GM12878 (cell line): ENCODE measurements around the gene SUSD1. TPM values are rescaled to one million over a fixed set of nuclear protein-coding genes. Genes with fewer than 3 reads are reported as not detected.
A peak's percentile ranks its signal among the peaks of the same experiment; 100 is the strongest.

Source experiments
- BACH1 ChIP-seq: fragments of 450-650 bp; IDR thresholded peaks from 2 replicates; pipeline ENCODE4 v1.6.1; 2017; ENCODE audit warnings: mild to moderate bottlenecking, borderline replicate concordance
- CHD4 ChIP-seq: fragments of 200-600 bp; sonication (generic); IDR thresholded peaks from 2 replicates; pipeline ENCODE4 v1.6.1; 2016; ENCODE audit warnings: mild to moderate bottlenecking
- CREB1 ChIP-seq: IDR thresholded peaks from 2 replicates; pipeline ENCODE4 v1.6.1; 2012; ENCODE audit warnings: low read depth, mild to moderate bottlenecking, inconsistent platforms
- FOS ChIP-seq: IDR thresholded peaks from 3 replicates; pipeline ENCODE4 v1.6.1; 2011; ENCODE audit warnings: borderline replicate concordance; ENCODE audit not compliant: insufficient read length; ENCODE audit errors: extremely low read depth
- HCFC1 ChIP-seq: fragments of 150-350 bp; IDR thresholded peaks from 2 replicates; pipeline ENCODE4 v1.6.1; 2014; ENCODE audit warnings: low read length
- HDAC6 ChIP-seq: fragments of 200-600 bp; sonication (generic); IDR thresholded peaks from one replicate; pipeline ENCODE4 v1.8.0; 2017; ENCODE audit warnings: antibody characterized with exemption; ENCODE audit not compliant: unreplicated experiment
- IKZF2 ChIP-seq, 2 experiments: fragments of 450-650 bp; IDR thresholded peaks; 2 replicates each; pipeline ENCODE4 v1.6.1; 2017; ENCODE audit warnings: mild to moderate bottlenecking in 2 of 2, moderate library complexity in 2 of 2
- IRF4 ChIP-seq: IDR thresholded peaks from 2 replicates; pipeline ENCODE4 v1.6.1; 2011; ENCODE audit warnings: low read depth, low read length
- JUNB ChIP-seq: IDR thresholded peaks from 2 replicates; pipeline ENCODE4 v1.6.1; 2016; ENCODE audit warnings: antibody characterized with exemption, mild to moderate bottlenecking
- KDM1A ChIP-seq: fragments of 200-600 bp; sonication (generic); IDR thresholded peaks from 2 replicates; pipeline ENCODE4 v1.6.1; 2016; ENCODE audit warnings: borderline replicate concordance
- MLLT1 ChIP-seq: fragments of 450-650 bp; IDR thresholded peaks from 2 replicates; pipeline ENCODE4 v1.6.1; 2016; ENCODE audit warnings: mild to moderate bottlenecking
- MTA2 ChIP-seq: fragments of 450-650 bp; IDR thresholded peaks from 2 replicates; pipeline ENCODE4 v1.6.1; 2016; ENCODE audit warnings: low read depth, mild to moderate bottlenecking, moderate library complexity
- MTA3 ChIP-seq: IDR thresholded peaks from 2 replicates; pipeline ENCODE4 v1.6.1; 2012; ENCODE audit warnings: low read length, inconsistent platforms, borderline replicate concordance
- MYB ChIP-seq: fragments of 150-350 bp; IDR thresholded peaks from 2 replicates; pipeline ENCODE4 v1.6.1; 2014; ENCODE audit warnings: mild to moderate bottlenecking, low read depth, low read length, borderline replicate concordance
- MYC ChIP-seq: IDR thresholded peaks from 2 replicates; pipeline ENCODE4 v1.6.1; 2011; ENCODE audit warnings: mild to moderate bottlenecking, low read length, moderate library complexity, inconsistent platforms; ENCODE audit not compliant: insufficient read depth, insufficient replicate concordance, insufficient read length, severe bottlenecking
- NR2F1 ChIP-seq: fragments of 450-650 bp; conservative IDR thresholded peaks from 2 replicates; pipeline ENCODE4 v1.6.1; 2017; ENCODE audit warnings: mild to moderate bottlenecking
- POU2F2 ChIP-seq: IDR thresholded peaks from 3 replicates; pipeline ENCODE4 v1.6.1; 2011; ENCODE audit warnings: low read depth, mild to moderate bottlenecking, low read length, borderline replicate concordance
- RCOR1 ChIP-seq: conservative IDR thresholded peaks from 2 replicates; pipeline ENCODE4 v1.6.1; 2012; ENCODE audit warnings: low read depth, low read length, improper control_type of control experiment
- SREBF1 ChIP-seq: IDR thresholded peaks from 2 replicates; pipeline ENCODE4 v1.6.1; 2012; ENCODE audit warnings: mild to moderate bottlenecking, low read length
- TARDBP ChIP-seq: IDR thresholded peaks from 2 replicates; pipeline ENCODE4 v1.6.1; 2016; ENCODE audit warnings: borderline replicate concordance
- ZBTB33 ChIP-seq: fragments of 450-650 bp; IDR thresholded peaks from 2 replicates; pipeline ENCODE4 v1.6.1; 2017; ENCODE audit warnings: mild to moderate bottlenecking
- ZNF384 ChIP-seq: IDR thresholded peaks from 2 replicates; pipeline ENCODE4 v1.6.1; 2012; ENCODE audit warnings: low read depth, mild to moderate bottlenecking, low read length, improper control_type of control experiment, borderline replicate concordance
- ZNF687 ChIP-seq: fragments of 450-650 bp; IDR thresholded peaks from 2 replicates; pipeline ENCODE4 v1.6.1; 2017; ENCODE audit warnings: mild to moderate bottlenecking, moderate library complexity
- polyA plus RNA-seq, 11 experiments: library from polyadenylated mRNA; depleted of rRNA in 4 of 11; unstranded in 6 of 11; stranded (reverse) in 5 of 11; fragments of >200 nt; fragmentation: Nextera tagmentation in 4 of 11; fragmentation: Illumina TruSeq in 1 of 11; extraction: Ambion mirVana in 4 of 11; extraction: Trizol in 1 of 11; gene quantifications; 1 replicate in 1 of 11; 2 replicates in 10 of 11; pipeline versions ENCODE4 v1.2.1 to v1.2.3, GENCODE V29; 2011 to 2016; ENCODE audit warnings: inconsistent platforms in 2 of 11, missing spikeins in 2 of 11, low read depth in 1 of 11
- total RNA-seq, 4 experiments: library from RNA; depleted of rRNA in 3 of 4; stranded (reverse); fragments of >200 nt in 3 of 4; fragmentation: Illumina TruSeq in 1 of 4; extraction: Trizol in 1 of 4; gene quantifications; 2 replicates each; pipeline versions ENCODE4 v1.2.1 to v1.2.3, GENCODE V29; 2013 to 2021
- TF ChIP-seq, protein P1 (sequence below): IDR thresholded peaks from 2 replicates; pipeline ENCODE4 v1.6.1; 2012; ENCODE audit warnings: low read length, inconsistent platforms

Gene SUSD1
- total and polyA plus RNA-seq, 10 of the 15 experiments (the other 5 are each of a cell fraction or from before 2014, with no cell fraction given) = 6.7 to 20.8 (median 13.2) TPM

DNA sequence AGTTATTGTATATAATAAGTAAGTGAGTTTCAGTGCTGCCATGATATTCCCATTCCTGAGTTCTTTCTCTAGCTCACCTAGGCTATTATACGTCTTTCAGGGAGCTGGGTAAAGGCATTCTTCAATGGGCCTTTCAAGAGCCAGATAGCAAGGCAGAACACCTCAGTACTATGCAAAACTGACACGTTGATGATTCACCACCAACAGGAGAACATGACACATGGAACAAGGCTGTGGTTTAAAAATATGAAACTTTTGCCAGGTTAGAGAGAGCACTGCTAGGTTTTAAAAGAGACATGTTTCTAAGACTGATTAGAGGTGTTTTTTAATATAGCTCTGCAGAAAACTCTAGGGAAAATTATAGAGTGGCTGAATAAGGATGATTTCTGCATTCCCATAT, 182.6 kb downstream of the SUSD1 start (continued):
- TF ChIP-seq MTA3 (no peak), HCFC1 (no peak), ZNF384 (no peak), POU2F2 (peak; percentile 83; the same call in 2 of the 3 replicates), CHD4 (no peak), SREBF1 (no peak), FOS (no peak), MTA2 (peak; percentile 26; the same call in 1 of the 2 replicates), IRF4 (no peak), MYC (no peak), HDAC6 (no peak), NR2F1 (0 out of 2 replicates have a peak, but pooled peaks have one; percentile 14), BACH1 (no peak; the same call in 1 of the 2 replicates), ZBTB33 (no peak), IKZF2 (IDR thresholded peaks at IDR 0.05) (peak; percentile 75; a peak in 3 of 4 replicates), RCOR1 (no peak), MYB (no peak), KDM1A (no peak), ZNF687 (peak; percentile 73), JUNB (0 out of 2 replicates have a peak, but pooled peaks have one; percentile 39), TARDBP (no peak), MLLT1 (0 out of 2 replicates have a peak, but pooled peaks have one; percentile 18), CREB1 (no peak)
- TF ChIP-seq, protein P1, sequence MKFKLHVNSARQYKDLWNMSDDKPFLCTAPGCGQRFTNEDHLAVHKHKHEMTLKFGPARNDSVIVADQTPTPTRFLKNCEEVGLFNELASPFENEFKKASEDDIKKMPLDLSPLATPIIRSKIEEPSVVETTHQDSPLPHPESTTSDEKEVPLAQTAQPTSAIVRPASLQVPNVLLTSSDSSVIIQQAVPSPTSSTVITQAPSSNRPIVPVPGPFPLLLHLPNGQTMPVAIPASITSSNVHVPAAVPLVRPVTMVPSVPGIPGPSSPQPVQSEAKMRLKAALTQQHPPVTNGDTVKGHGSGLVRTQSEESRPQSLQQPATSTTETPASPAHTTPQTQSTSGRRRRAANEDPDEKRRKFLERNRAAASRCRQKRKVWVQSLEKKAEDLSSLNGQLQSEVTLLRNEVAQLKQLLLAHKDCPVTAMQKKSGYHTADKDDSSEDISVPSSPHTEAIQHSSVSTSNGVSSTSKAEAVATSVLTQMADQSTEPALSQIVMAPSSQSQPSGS = peak; percentile 54; the same call in 1 of the 2 replicates
